GM19043 (cell line): Measurements from ENCODE around the gene NUP93.
"Not testable (repeated sequence)": the region's sequence is repeated elsewhere in the genome, so short reads cannot be mapped to it uniquely, and the experiment has no call there.

Experiments used
- ATAC-seq: cut with Tn5 transposase; IDR thresholded peaks from one replicate; pipeline ENCODE4 v1.9.1; 2021; ENCODE audit warnings: low read depth; ENCODE audit not compliant: unreplicated experiment

NUP93 gene

GRCh38 chr16:56739378-56739777 lies 9.4 kb downstream of the NUP93 start:
- ATAC-seq: not testable (repeated sequence)

- ATAC-seq: no peak
These were observed 11.5 kb downstream of the NUP93 start for GRCh38 chr16:56741399-56741798.

GRCh38 chr16:56742030-56742984 lies 12.4 kb downstream of the NUP93 start:
- no peak for ATAC-seq

- ATAC-seq: no peak
These were observed 13.9 kb downstream of the NUP93 start for GRCh38 chr16:56743840-56744239.

GRCh38 chr16:56744996-56745640 lies 15.2 kb downstream of the NUP93 start:
- ATAC-seq: no peak

GRCh38 chr16:56747486-56748045 lies 17.6 kb downstream of the NUP93 start:
- no peak for ATAC-seq

- ATAC-seq: no peak
These were observed 18.3 kb downstream of the NUP93 start for GRCh38 chr16:56748191-56748590.

GRCh38 chr16:56748826-56749225 lies 18.9 kb downstream of the NUP93 start:
- no peak for ATAC-seq

GRCh38 chr16:56749672-56750491 lies 20.0 kb downstream of the NUP93 start:
- no peak for ATAC-seq

- ATAC-seq: no peak
These were observed 23.5 kb downstream of the NUP93 start for GRCh38 chr16:56753410-56753809.

- ATAC-seq: no peak
These were observed 25.1 kb downstream of the NUP93 start for GRCh38 chr16:56755038-56755437.

- no peak for ATAC-seq
These were observed 28.5 kb downstream of the NUP93 start for GRCh38 chr16:56758432-56758831.

GRCh38 chr16:56758930-56759329 lies 29.0 kb downstream of the NUP93 start:
- ATAC-seq: no peak

- ATAC-seq: no peak
These were observed 33.5 kb downstream of the NUP93 start for GRCh38 chr16:56763291-56763916.

- no peak for ATAC-seq
These were observed 34.9 kb downstream of the NUP93 start for GRCh38 chr16:56764835-56765234.

GRCh38 chr16:56765949-56766348 lies 36.0 kb downstream of the NUP93 start:
- ATAC-seq: no peak

- no peak for ATAC-seq
These were observed 37.1 kb downstream of the NUP93 start for GRCh38 chr16:56767024-56767423.

GRCh38 chr16:56769677-56770076 lies 39.7 kb downstream of the NUP93 start:
- no peak for ATAC-seq

GRCh38 chr16:56771558-56772279 lies 41.8 kb downstream of the NUP93 start:
- no peak for ATAC-seq

- ATAC-seq: no peak
These were observed 43.6 kb downstream of the NUP93 start for GRCh38 chr16:56773532-56773931.
